Activated naive CD4-positive, alpha-beta T cell treated with anti-CD3 and anti-CD28 coated beads, Interleukin-2, amount 50 U/mL, for 24 hours (primary cell): Measurements from ENCODE around the gene LHFPL3.
"Not testable (repeated sequence)": the region's sequence is repeated elsewhere in the genome, so short reads cannot be mapped to it uniquely, and the experiment has no call there.

Experiments used
- H3K27ac Mint-ChIP-seq: one replicate; pipeline ENCODE4 v1.8.0; 2021; ENCODE audit warnings: mild to moderate bottlenecking, mixed read lengths
- H3K27me3 Mint-ChIP-seq: one replicate; pipeline ENCODE4 v1.8.0; 2021; ENCODE audit warnings: mixed read lengths
- H3K36me3 Mint-ChIP-seq: one replicate; pipeline ENCODE4 v1.8.0; 2021; ENCODE audit warnings: mixed read lengths
- H3K4me1 Mint-ChIP-seq: one replicate; pipeline ENCODE4 v1.8.0; 2021; ENCODE audit warnings: mixed read lengths
- H3K4me3 Mint-ChIP-seq: one replicate; pipeline ENCODE4 v1.8.0; 2021; ENCODE audit warnings: mild to moderate bottlenecking, mixed read lengths
- H3K9me3 Mint-ChIP-seq: one replicate; pipeline ENCODE4 v1.8.0; 2021; ENCODE audit warnings: mixed read lengths

The LHFPL3 gene

GRCh38 chr7:104652434-104652833, 324.0 kb downstream of the LHFPL3 start:
- Mint-ChIP-seq H3K4me3 (no peak overlapping the region), H3K4me1 (no peaks in the 10 kb centered on the region), H3K9me3 (no peaks in the 10 kb centered on the region), H3K27me3 (peaks cover 8% of the 10 kb centered on the region), H3K36me3 (no peaks in the 10 kb centered on the region), H3K27ac (no peak overlapping the region)

- Mint-ChIP-seq H3K36me3 (no peaks in the 10 kb centered on the region), H3K4me3 (no peak overlapping the region), H3K4me1 (no peaks in the 10 kb centered on the region), H3K27me3 (peaks cover 10% of the 10 kb centered on the region), H3K27ac (no peak overlapping the region), H3K9me3 (no peaks in the 10 kb centered on the region)
Measured at GRCh38 chr7:104652865-104653264, 324.5 kb downstream of the LHFPL3 start.

GRCh38 chr7:104653825-104654401, 325.5 kb downstream of the LHFPL3 start:
- H3K9me3 Mint-ChIP-seq, result no peaks in the 10 kb centered on the region
- no peaks in the 10 kb centered on the region for H3K4me1 Mint-ChIP-seq
- peaks cover 5% of the 10 kb centered on the region for H3K27me3 Mint-ChIP-seq
- no peaks in the 10 kb centered on the region for H3K36me3 Mint-ChIP-seq
- H3K27ac Mint-ChIP-seq, result no peak overlapping the region
- no peak overlapping the region for H3K4me3 Mint-ChIP-seq

GRCh38 chr7:104655592-104655991, 327.2 kb downstream of the LHFPL3 start:
- no peaks in the 10 kb centered on the region for H3K36me3 Mint-ChIP-seq
- no peak overlapping the region for H3K4me3 Mint-ChIP-seq
- no peak overlapping the region for H3K27ac Mint-ChIP-seq
- H3K4me1 Mint-ChIP-seq, result no peaks in the 10 kb centered on the region
- no peaks in the 10 kb centered on the region for H3K9me3 Mint-ChIP-seq
- H3K27me3 Mint-ChIP-seq, result peaks cover 2% of the 10 kb centered on the region

GRCh38 chr7:104656467-104656866, 328.1 kb downstream of the LHFPL3 start:
- Mint-ChIP-seq H3K9me3 (no peaks in the 10 kb centered on the region), H3K4me1 (no peaks in the 10 kb centered on the region), H3K27me3 (peaks cover 2% of the 10 kb centered on the region), H3K36me3 (no peaks in the 10 kb centered on the region), H3K27ac (no peak overlapping the region), H3K4me3 (no peak overlapping the region)

GRCh38 chr7:104657134-104657533, 328.7 kb downstream of the LHFPL3 start:
- H3K4me3 Mint-ChIP-seq, result no peak overlapping the region
- H3K4me1 Mint-ChIP-seq, result no peaks in the 10 kb centered on the region
- peaks cover 2% of the 10 kb centered on the region for H3K27me3 Mint-ChIP-seq
- H3K27ac Mint-ChIP-seq, result no peak overlapping the region
- no peaks in the 10 kb centered on the region for H3K36me3 Mint-ChIP-seq
- no peaks in the 10 kb centered on the region for H3K9me3 Mint-ChIP-seq

- Mint-ChIP-seq H3K4me1 (no peaks in the 10 kb centered on the region), H3K27ac (no peak overlapping the region), H3K36me3 (no peaks in the 10 kb centered on the region), H3K9me3 (no peaks in the 10 kb centered on the region), H3K27me3 (peaks cover 2% of the 10 kb centered on the region), H3K4me3 (no peak overlapping the region)
Measured at GRCh38 chr7:104661575-104661974, 333.2 kb downstream of the LHFPL3 start.

- peaks cover 6% of the 10 kb centered on the region for H3K9me3 Mint-ChIP-seq
- no peak overlapping the region for H3K27ac Mint-ChIP-seq
- H3K36me3 Mint-ChIP-seq, result no peaks in the 10 kb centered on the region
- peaks cover 8% of the 10 kb centered on the region for H3K27me3 Mint-ChIP-seq
- no peak overlapping the region for H3K4me3 Mint-ChIP-seq
- H3K4me1 Mint-ChIP-seq, result no peaks in the 10 kb centered on the region
Measured at GRCh38 chr7:104664648-104665047, 336.2 kb downstream of the LHFPL3 start.

GRCh38 chr7:104677587-104677986, 349.2 kb downstream of the LHFPL3 start:
- H3K9me3 Mint-ChIP-seq, result no peaks in the 10 kb centered on the region
- H3K27me3 Mint-ChIP-seq, result peaks cover 6% of the 10 kb centered on the region
- H3K27ac Mint-ChIP-seq, result no peak overlapping the region
- no peak overlapping the region for H3K4me3 Mint-ChIP-seq
- H3K4me1 Mint-ChIP-seq, result no peaks in the 10 kb centered on the region
- no peaks in the 10 kb centered on the region for H3K36me3 Mint-ChIP-seq

- Mint-ChIP-seq H3K36me3 (no peaks in the 10 kb centered on the region), H3K27ac (no peak overlapping the region), H3K27me3 (peaks cover 9% of the 10 kb centered on the region), H3K4me3 (no peak overlapping the region), H3K4me1 (no peaks in the 10 kb centered on the region), H3K9me3 (no peaks in the 10 kb centered on the region)
Measured at GRCh38 chr7:104679085-104679484, 350.7 kb downstream of the LHFPL3 start.

GRCh38 chr7:104686286-104686685, 357.9 kb downstream of the LHFPL3 start:
- Mint-ChIP-seq H3K4me3 (no peak overlapping the region), H3K36me3 (no peaks in the 10 kb centered on the region), H3K9me3 (peaks cover 1% of the 10 kb centered on the region)

GRCh38 chr7:104694710-104695109, 366.3 kb downstream of the LHFPL3 start:
- Mint-ChIP-seq H3K36me3 (no peaks in the 10 kb centered on the region), H3K27ac (no peak overlapping the region), H3K27me3 (peaks cover 4% of the 10 kb centered on the region), H3K4me3 (no peak overlapping the region), H3K9me3 (peaks cover 13% of the 10 kb centered on the region), H3K4me1 (no peaks in the 10 kb centered on the region)

More at GRCh38 chr7:104686286-104686685, 357.9 kb downstream of the LHFPL3 start:
- H3K27me3 Mint-ChIP-seq, result peaks cover 4% of the 10 kb centered on the region
- no peak overlapping the region for H3K27ac Mint-ChIP-seq
- no peaks in the 10 kb centered on the region for H3K4me1 Mint-ChIP-seq

- Mint-ChIP-seq H3K27ac (no peak overlapping the region), H3K4me3 (no peak overlapping the region), H3K9me3 (peaks cover 18% of the 10 kb centered on the region), H3K27me3 (peaks cover 4% of the 10 kb centered on the region), H3K36me3 (no peaks in the 10 kb centered on the region), H3K4me1 (no peaks in the 10 kb centered on the region)
Measured at GRCh38 chr7:104695563-104695962, 367.2 kb downstream of the LHFPL3 start.

- H3K27ac Mint-ChIP-seq, result no peak overlapping the region
- H3K9me3 Mint-ChIP-seq, result peaks cover 9% of the 10 kb centered on the region
- no peaks in the 10 kb centered on the region for H3K4me1 Mint-ChIP-seq
- no peak overlapping the region for H3K4me3 Mint-ChIP-seq
- H3K36me3 Mint-ChIP-seq, result no peaks in the 10 kb centered on the region
- peaks cover under 1% of the 10 kb centered on the region for H3K27me3 Mint-ChIP-seq
Measured at GRCh38 chr7:104700336-104700735, 371.9 kb downstream of the LHFPL3 start.

GRCh38 chr7:104721027-104721426, 392.6 kb downstream of the LHFPL3 start:
- H3K9me3 Mint-ChIP-seq, H3K27me3 Mint-ChIP-seq, H3K4me3 Mint-ChIP-seq, H3K27ac Mint-ChIP-seq, H3K36me3 Mint-ChIP-seq, H3K4me1 Mint-ChIP-seq: not testable (repeated sequence)

GRCh38 chr7:104723001-104723400, 394.6 kb downstream of the LHFPL3 start:
- Mint-ChIP-seq H3K27ac (no peak overlapping the region), H3K9me3 (no peaks in the 10 kb centered on the region), H3K4me3 (no peak overlapping the region), H3K36me3 (no peaks in the 10 kb centered on the region), H3K4me1 (no peaks in the 10 kb centered on the region), H3K27me3 (peaks cover 1% of the 10 kb centered on the region)

- Mint-ChIP-seq H3K27me3 (no peaks in the 10 kb centered on the region), H3K9me3 (peaks cover 9% of the 10 kb centered on the region), H3K36me3 (no peaks in the 10 kb centered on the region), H3K4me1 (no peaks in the 10 kb centered on the region), H3K4me3 (no peak overlapping the region), H3K27ac (no peak overlapping the region)
Measured at GRCh38 chr7:104758504-104758903, 430.1 kb downstream of the LHFPL3 start.
